OCI-LY7 (cell line): ENCODE results near the gene TMEM38A. TPM values are rescaled to one million over a fixed set of nuclear protein-coding genes. Genes with fewer than 3 reads are reported as not detected.
A peak's percentile ranks its signal among the peaks of the same experiment; 100 is the strongest.

Source experiments
- BruUV-seq: library from RNA; stranded (reverse); fragments of 400-500 nt; replicated peaks from 2 replicates; lab custom pipeline; 2021; lab: Mats Ljungman, UMichigan
- CTCF ChIA-PET: fragments of 300-600 bp; sonication (Branson Sonifier 250); formaldehyde crosslinking; loops from one replicate; lab custom pipeline; 2022; ENCODE audit warnings: antibody characterized with exemption; ENCODE audit not compliant: unreplicated experiment; lab: Charles Lee
- POLR2A ChIA-PET: fragments of 300-600 bp; sonication (Branson Sonifier 250); formaldehyde crosslinking; loops from one replicate; lab custom pipeline; 2022; ENCODE audit warnings: antibody characterized with exemption; lab: Charles Lee
- DNase-seq: peaks from one replicate; pipeline ENCODE4 v3.0.0-alpha.2; 2015; ENCODE audit warnings: low spot score
- H2AFZ ChIP-seq: fragments of 200-600 bp; sonication (generic), shearing (Covaris generic); 2 replicates; pipeline ENCODE4 v1.6.1; 2014; ENCODE audit warnings: mild to moderate bottlenecking, antibody characterized with exemption, low read length, moderate library complexity
- H3K27ac ChIP-seq: fragments of 200-600 bp; sonication (generic); 2 replicates; pipeline ENCODE4 v1.5.1; 2014; ENCODE audit warnings: mixed run types, low read depth, mild to moderate bottlenecking, moderate library complexity, low read length, inconsistent platforms; ENCODE audit not compliant: poor library complexity, severe bottlenecking
- H3K36me3 ChIP-seq: fragments of 200-600 bp; sonication (generic); 2 replicates; pipeline ENCODE4 v1.6.1; 2014; ENCODE audit warnings: mild to moderate bottlenecking, antibody characterized with exemption, low read length, moderate library complexity, mixed read lengths; ENCODE audit not compliant: insufficient read depth
- H3K4me1 ChIP-seq: fragments of 200-600 bp; sonication (generic); 2 replicates; pipeline ENCODE4 v1.5.1; 2014; ENCODE audit warnings: mild to moderate bottlenecking, low read length; ENCODE audit not compliant: insufficient read depth, poor library complexity, severe bottlenecking
- H3K4me2 ChIP-seq: fragments of 200-600 bp; sonication (generic); 2 replicates; pipeline ENCODE4 v1.6.1; 2014; ENCODE audit warnings: mild to moderate bottlenecking, low read length
- H3K4me3 ChIP-seq: fragments of 200-600 bp; sonication (generic); 2 replicates; pipeline ENCODE4 v1.5.1; 2014; ENCODE audit warnings: mild to moderate bottlenecking, low read depth, low read length; ENCODE audit not compliant: poor library complexity, severe bottlenecking
- H3K79me2 ChIP-seq: fragments of 200-600 bp; sonication (generic); 2 replicates; pipeline ENCODE4 v1.6.1; 2016; ENCODE audit warnings: low read depth, mild to moderate bottlenecking, low read length, moderate library complexity, mixed read lengths; ENCODE audit not compliant: insufficient read depth
- H3K9me2 ChIP-seq: fragments of 200-600 bp; sonication (generic); 2 replicates; pipeline ENCODE4 v1.6.1; 2016; ENCODE audit warnings: mild to moderate bottlenecking, low read length, mixed read lengths; ENCODE audit not compliant: insufficient read depth
- H3K9me3 ChIP-seq: fragments of 200-600 bp; sonication (generic); 2 replicates; pipeline ENCODE4 v1.6.1; 2014; ENCODE audit warnings: mild to moderate bottlenecking, mixed run types, low read length, mixed read lengths
- H4K20me1 ChIP-seq: fragments of 200-600 bp; sonication (generic); 2 replicates; pipeline ENCODE4 v1.6.1; 2014; ENCODE audit warnings: mild to moderate bottlenecking, antibody characterized with exemption, low read length, moderate library complexity, mixed read lengths; ENCODE audit not compliant: insufficient read depth
- CTCF ChIP-seq: fragments of 200-600 bp; sonication (generic); conservative IDR thresholded peaks from 2 replicates; pipeline ENCODE4 v1.5.1; 2014; ENCODE audit warnings: mild to moderate bottlenecking, antibody characterized with exemption, low read length, moderate library complexity, mixed read lengths
- EZH2phosphoT487 ChIP-seq: fragments of 200-600 bp; sonication (generic); IDR thresholded peaks from 2 replicates; pipeline ENCODE4 v1.6.1; 2018; ENCODE audit warnings: low read depth, borderline replicate concordance, mild to moderate bottlenecking, mixed run types, antibody characterized with exemption, low read length, moderate library complexity, mixed read lengths
- intact Hi-C: fragments of 100-400 bp; cut with micrococcal nuclease; formaldehyde crosslinking; loops from one replicate; pipeline ENCODE4 v1.10.0; 2022; ENCODE audit not compliant: unreplicated experiment
- total RNA-seq, 2 experiments: library from RNA; depleted of rRNA in 1 of 2; stranded (reverse); fragments of >200 nt in 1 of 2; shearing (Covaris generic) in 1 of 2; gene quantifications; 2 replicates each; pipeline ENCODE4 v1.2.3, GENCODE V29; 2014 to 2022

TMEM38A gene
- total RNA-seq, 2 experiments from 2014 or later: 18.1 to 20.4 TPM

- peaks cover 60% of the 10 kb centered on the region for H4K20me1 ChIP-seq
- peak overlapping the region; percentile 65 for H3K4me2 ChIP-seq
- H3K4me3 ChIP-seq: peak overlapping the region; percentile 23
- intact Hi-C loops: loop anchor here (2.0 kb wide), 1 partner anchor 29 kb away; no protein-coding TSS in a partner anchor
- peaks cover 100% of the 10 kb centered on the region for H3K79me2 ChIP-seq
- no peaks in the 10 kb centered on the region for H3K9me3 ChIP-seq
- TF ChIP-seq CTCF (no peak), EZH2phosphoT487 (no peak)
- peaks cover 66% of the 10 kb centered on the region for H3K4me1 ChIP-seq
- no peak overlapping the region for H2AFZ ChIP-seq
- peaks cover 34% of the 10 kb centered on the region; the same call in 1 of the 2 replicates for H3K36me3 ChIP-seq
- CTCF ChIA-PET: interaction anchor here (1.3 to 1.4 kb wide), 2 partner anchors 31 to 45 kb away, joined by 4 to 6 read pairs; no protein-coding TSS in a partner anchor
- H3K9me2 ChIP-seq: no peaks in the 10 kb centered on the region
- BruUV-seq: no TSS peak
- POLR2A ChIA-PET: interaction anchor here (1.2 to 2.9 kb wide), 4 partner anchors 9 to 31 kb away, joined by 3 to 18 read pairs (median 6); no protein-coding TSS in a partner anchor
- peak; percentile 74 for DNase-seq
- H3K27ac ChIP-seq: peak overlapping the region; percentile 54
Observed at GRCh38 chr19:16618248-16618647, 42.7 kb upstream of the TMEM38A start.

- intact Hi-C loops: loop anchor here (2.0 kb wide), 1 partner anchor 31 kb away; no protein-coding TSS in a partner anchor
- no peaks in the 10 kb centered on the region for H3K9me2 ChIP-seq
- POLR2A ChIA-PET: interaction anchor here (1.3 to 2.9 kb wide), 2 partner anchors 10 to 32 kb away, joined by 3 to 18 read pairs; no protein-coding TSS in a partner anchor
- H3K36me3 ChIP-seq: peaks cover 46% of the 10 kb centered on the region; the same call in 1 of the 2 replicates
- no peak overlapping the region for H2AFZ ChIP-seq
- peaks cover 75% of the 10 kb centered on the region for H3K4me1 ChIP-seq
- TF ChIP-seq CTCF: no peak
- TF ChIP-seq EZH2phosphoT487: no peak
- no peaks in the 10 kb centered on the region for H3K9me3 ChIP-seq
- H3K27ac ChIP-seq: peak overlapping the region; percentile 54
- no TSS peak for BruUV-seq
- H4K20me1 ChIP-seq: peaks cover 72% of the 10 kb centered on the region
- DNase-seq: no peak
- H3K79me2 ChIP-seq: peaks cover 100% of the 10 kb centered on the region
- CTCF ChIA-PET: no interaction called here
- peak overlapping the region; percentile 65 for H3K4me2 ChIP-seq
- H3K4me3 ChIP-seq: no peak overlapping the region
Observed at GRCh38 chr19:16619457-16619856, 41.5 kb upstream of the TMEM38A start.

GRCh38 chr19:16620018-16620417 lies 40.9 kb upstream of the TMEM38A start:
- Histone ChIP-seq H3K4me3 (no peak overlapping the region), H3K27ac (no peak overlapping the region), H3K9me2 (no peaks in the 10 kb centered on the region), H3K9me3 (no peaks in the 10 kb centered on the region), H3K36me3 (peaks cover 47% of the 10 kb centered on the region; the same call in 1 of the 2 replicates), H3K79me2 (peaks cover 100% of the 10 kb centered on the region), H2AFZ (no peak overlapping the region), H3K4me2 (peak overlapping the region; percentile 65; the same call in 1 of the 2 replicates), H3K4me1 (peaks cover 77% of the 10 kb centered on the region), H4K20me1 (peaks cover 75% of the 10 kb centered on the region)
- ChIA-PET POLR2A (no interaction called here), CTCF (no interaction called here)
- intact Hi-C loops: no loop called here
- no TSS peak for BruUV-seq
- no peak for DNase-seq
- TF ChIP-seq EZH2phosphoT487: no peak
- TF ChIP-seq CTCF: no peak
